GM21367 (cell line): ENCODE measurements around the gene CNTN6.
"Not testable (repeated sequence)": the region's sequence is repeated elsewhere in the genome, so short reads cannot be mapped to it uniquely, and the experiment has no call there.

ENCODE experiments used
- ATAC-seq: cut with Tn5 transposase; IDR thresholded peaks from one replicate; pipeline ENCODE4 v1.9.1; 2021; ENCODE audit not compliant: unreplicated experiment

The CNTN6 gene

GRCh38 chr3:1272546-1273265 is 179.9 kb downstream of the CNTN6 start:
- ATAC-seq = no peak

GRCh38 chr3:1275495-1275894 is 182.7 kb downstream of the CNTN6 start:
- ATAC-seq = no peak

GRCh38 chr3:1287815-1288214 is 195.0 kb downstream of the CNTN6 start:
- no peak for ATAC-seq

GRCh38 chr3:1288805-1289494 is 196.1 kb downstream of the CNTN6 start:
- ATAC-seq = no peak

- ATAC-seq = no peak
These were observed 199.8 kb downstream of the CNTN6 start for GRCh38 chr3:1292571-1293071.

GRCh38 chr3:1294586-1294985 is 201.8 kb downstream of the CNTN6 start:
- ATAC-seq = no peak

GRCh38 chr3:1318296-1319005 is 225.6 kb downstream of the CNTN6 start:
- ATAC-seq = no peak

GRCh38 chr3:1326546-1326945 is 233.7 kb downstream of the CNTN6 start:
- no peak for ATAC-seq

- no peak for ATAC-seq
These were observed 237.3 kb downstream of the CNTN6 start for GRCh38 chr3:1330107-1330506.

GRCh38 chr3:1346386-1346785 is 253.6 kb downstream of the CNTN6 start:
- ATAC-seq = no peak

- ATAC-seq = no peak
These were observed 255.7 kb downstream of the CNTN6 start for GRCh38 chr3:1348547-1348946.

GRCh38 chr3:1350885-1351284 is 258.1 kb downstream of the CNTN6 start:
- ATAC-seq = no peak

- ATAC-seq = no peak
These were observed 262.9 kb downstream of the CNTN6 start for GRCh38 chr3:1355691-1356090.

GRCh38 chr3:1356101-1356500 is 263.3 kb downstream of the CNTN6 start:
- no peak for ATAC-seq

- no peak for ATAC-seq
These were observed 272.7 kb downstream of the CNTN6 start for GRCh38 chr3:1365528-1365927.

- no peak for ATAC-seq
These were observed 281.6 kb downstream of the CNTN6 start for GRCh38 chr3:1374471-1374870.

- no peak for ATAC-seq
These were observed 282.3 kb downstream of the CNTN6 start for GRCh38 chr3:1375145-1375544.

GRCh38 chr3:1380926-1381646 is 288.3 kb downstream of the CNTN6 start:
- peak; percentile 90 for ATAC-seq

GRCh38 chr3:1381647-1382036 is 288.8 kb downstream of the CNTN6 start:
- peak; percentile 42 for ATAC-seq

GRCh38 chr3:1387396-1387905 is 294.6 kb downstream of the CNTN6 start:
- not testable (repeated sequence) for ATAC-seq

GRCh38 chr3:1394188-1394587 is 301.4 kb downstream of the CNTN6 start:
- no peak for ATAC-seq
